GM23338 (cell line): ENCODE results near the gene MAFF. TPM values are rescaled to one million over a fixed set of nuclear protein-coding genes. Genes with fewer than 3 reads are reported as not detected.

Experiments used
- ATAC-seq: fragments of 200-7000 bp; cut with Tn5 transposase; 3 replicates; pipeline ENCODE4 v1.9.1; 2020
- DNase-seq: peaks from one replicate; pipeline ENCODE4 v3.0.0-alpha.2; 2015; ENCODE audit warnings: low spot score
- H2AFZ ChIP-seq: fragments of 200-600 bp; sonication (generic); 2 replicates; pipeline ENCODE4 v1.8.0; 2016; ENCODE audit warnings: antibody characterized with exemption, mild to moderate bottlenecking, moderate library complexity
- H3F3A ChIP-seq: fragments of 200-600 bp; sonication (generic); replicated peaks from 2 replicates; pipeline ENCODE4 v1.8.0; 2017; ENCODE audit warnings: antibody characterized with exemption, mixed run types, low read depth
- H3K27ac ChIP-seq: fragments of 200-600 bp; sonication (generic); 2 replicates; pipeline ENCODE4 v1.6.1; 2016; ENCODE audit warnings: low read depth
- H3K27me3 ChIP-seq: fragments of 200-600 bp; sonication (generic); 2 replicates; pipeline ENCODE4 v1.8.0; 2016; ENCODE audit warnings: mild to moderate bottlenecking, mixed run types, moderate library complexity; ENCODE audit not compliant: insufficient read depth
- H3K36me3 ChIP-seq: fragments of 200-600 bp; sonication (generic); 2 replicates; pipeline ENCODE4 v1.8.0; 2016; ENCODE audit warnings: mild to moderate bottlenecking; ENCODE audit not compliant: insufficient read depth
- H3K4me1 ChIP-seq: fragments of 200-600 bp; sonication (generic); 2 replicates; pipeline ENCODE4 v1.8.0; 2016; ENCODE audit warnings: mild to moderate bottlenecking, moderate library complexity; ENCODE audit not compliant: insufficient read depth
- H3K4me2 ChIP-seq: fragments of 200-600 bp; sonication (generic); 2 replicates; pipeline ENCODE4 v1.7.1; 2017; ENCODE audit warnings: mixed run types
- H3K4me3 ChIP-seq: fragments of 200-600 bp; sonication (generic); 2 replicates; pipeline ENCODE4 v1.6.1; 2016; ENCODE audit warnings: mixed run types
- H3K79me2 ChIP-seq: fragments of 200-600 bp; sonication (generic); replicated peaks from 2 replicates; pipeline ENCODE4 v1.8.0; 2017; ENCODE audit warnings: mild to moderate bottlenecking; ENCODE audit not compliant: insufficient read depth
- H3K9me2 ChIP-seq: fragments of 200-600 bp; sonication (generic); 2 replicates; pipeline ENCODE4 v1.8.0; 2017; ENCODE audit not compliant: insufficient read depth
- H4K20me1 ChIP-seq: fragments of 200-600 bp; sonication (generic); replicated peaks from 2 replicates; pipeline ENCODE4 v1.8.0; 2017; ENCODE audit warnings: mild to moderate bottlenecking; ENCODE audit not compliant: insufficient read depth
- H3K27ac Mint-ChIP-seq: 2 replicates; pipeline ENCODE4 v1.8.0; 2020; ENCODE audit warnings: inconsistent platforms, mild to moderate bottlenecking, moderate library complexity, mixed read lengths
- H3K27me3 Mint-ChIP-seq: 3 replicates; pipeline ENCODE4 v1.8.0; 2022; ENCODE audit warnings: low read depth, mild to moderate bottlenecking, moderate library complexity, mixed read lengths, inconsistent platforms; ENCODE audit not compliant: insufficient read depth, poor library complexity
- H3K36me3 Mint-ChIP-seq: 3 replicates; pipeline ENCODE4 v1.8.0; 2021; ENCODE audit warnings: low read depth, mild to moderate bottlenecking, inconsistent platforms, moderate library complexity, mixed read lengths
- H3K4me1 Mint-ChIP-seq: 3 replicates; pipeline ENCODE4 v1.8.0; 2020; ENCODE audit warnings: mild to moderate bottlenecking, inconsistent platforms, mixed read lengths
- H3K4me3 Mint-ChIP-seq: 3 replicates; pipeline ENCODE4 v1.8.0; 2021; ENCODE audit warnings: moderate library complexity, mild to moderate bottlenecking, inconsistent platforms, mixed read lengths
- H3K9me3 Mint-ChIP-seq: 3 replicates; pipeline ENCODE4 v1.8.0; 2020; ENCODE audit warnings: moderate library complexity, mild to moderate bottlenecking, inconsistent platforms, mixed read lengths
- EZH2phosphoT487 ChIP-seq: fragments of 200-600 bp; sonication (generic); IDR thresholded peaks from one replicate; pipeline ENCODE4 v1.8.1; 2018; ENCODE audit warnings: antibody characterized with exemption; ENCODE audit not compliant: unreplicated experiment
- JUNB ChIP-seq: IDR thresholded peaks from one replicate; pipeline ENCODE4 v1.6.1; 2016; ENCODE audit warnings: antibody characterized with exemption; ENCODE audit not compliant: unreplicated experiment
- ZNF331 ChIP-seq: fragments of 250-450 bp; sonication (Bioruptor Pico); IDR thresholded peaks from 2 replicates; pipeline ENCODE4 v1.5.0; 2020; ENCODE audit warnings: low read depth, mild to moderate bottlenecking, moderate library complexity
- polyA plus RNA-seq: library from polyadenylated mRNA; unstranded; fragments of >200 nt; fragmentation: Nextera tagmentation; extraction: Ambion mirVana; gene quantifications from 2 replicates; pipeline ENCODE4 v1.2.1, GENCODE V29; 2016
- total RNA-seq: library from RNA; depleted of rRNA; stranded (reverse); fragments of >200 nt; shearing (Covaris generic); gene quantifications from 2 replicates; pipeline ENCODE4 v1.2.3, GENCODE V29; 2014
- TF ChIP-seq, protein P1 (sequence below): fragments of 250-450 bp; sonication (Bioruptor Pico); IDR thresholded peaks from 2 replicates; pipeline ENCODE4 v1.5.0; 2020; ENCODE audit warnings: mild to moderate bottlenecking, moderate library complexity
- TF ChIP-seq, protein P2 (sequence below): IDR thresholded peaks from 2 replicates; pipeline ENCODE4 v1.6.1; 2016; ENCODE audit warnings: antibody characterized with exemption
- TF ChIP-seq, protein P3 (sequence below): IDR thresholded peaks from one replicate; pipeline ENCODE4 v1.6.1; 2018; ENCODE audit warnings: antibody characterized with exemption; ENCODE audit not compliant: unreplicated experiment

MAFF gene
- total and polyA plus RNA-seq, 2 experiments from 2014 or later = 2.2 to 8.9 TPM

DNA sequence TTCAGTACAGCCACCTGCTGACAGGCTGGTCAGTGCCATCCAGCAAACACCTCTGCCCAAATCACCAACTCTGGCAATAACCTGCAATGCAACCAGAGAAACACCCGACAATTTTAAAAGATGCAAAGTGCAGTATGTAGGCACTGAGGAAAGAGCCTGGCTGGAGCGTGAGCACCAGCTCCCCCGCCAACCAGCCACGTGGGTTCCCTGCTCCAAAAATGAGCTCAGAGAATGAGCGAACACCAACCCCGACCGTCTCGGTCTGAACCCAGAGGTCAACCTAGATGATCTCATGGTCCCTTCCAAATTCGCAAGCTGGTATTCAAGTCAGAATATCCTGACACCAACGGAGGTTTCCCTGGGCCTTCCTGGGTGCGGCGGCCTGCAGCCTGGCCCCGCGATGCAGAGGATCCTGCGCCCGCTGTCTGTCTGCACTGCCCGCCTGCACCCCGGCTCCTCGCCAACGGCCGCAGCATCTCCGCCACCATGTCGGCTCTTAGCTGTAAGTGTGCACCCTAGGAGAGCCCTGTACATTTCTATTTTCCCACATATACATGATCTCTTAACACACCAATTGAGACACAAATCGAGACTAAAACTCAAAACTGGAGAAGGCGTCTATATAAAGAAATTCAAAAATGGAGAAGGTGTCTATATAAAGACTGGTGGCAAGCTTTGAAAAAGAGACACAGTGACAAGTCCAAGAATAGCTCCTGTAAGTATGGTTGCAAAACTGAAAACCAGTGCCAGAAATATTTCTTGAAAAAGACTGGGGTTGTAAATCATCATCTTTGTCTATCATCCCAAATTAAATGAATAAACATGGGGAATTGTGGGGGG is 48.2 kb downstream of the MAFF start (continued):
- no peak for TF ChIP-seq EZH2phosphoT487
- TF ChIP-seq, protein P1, sequence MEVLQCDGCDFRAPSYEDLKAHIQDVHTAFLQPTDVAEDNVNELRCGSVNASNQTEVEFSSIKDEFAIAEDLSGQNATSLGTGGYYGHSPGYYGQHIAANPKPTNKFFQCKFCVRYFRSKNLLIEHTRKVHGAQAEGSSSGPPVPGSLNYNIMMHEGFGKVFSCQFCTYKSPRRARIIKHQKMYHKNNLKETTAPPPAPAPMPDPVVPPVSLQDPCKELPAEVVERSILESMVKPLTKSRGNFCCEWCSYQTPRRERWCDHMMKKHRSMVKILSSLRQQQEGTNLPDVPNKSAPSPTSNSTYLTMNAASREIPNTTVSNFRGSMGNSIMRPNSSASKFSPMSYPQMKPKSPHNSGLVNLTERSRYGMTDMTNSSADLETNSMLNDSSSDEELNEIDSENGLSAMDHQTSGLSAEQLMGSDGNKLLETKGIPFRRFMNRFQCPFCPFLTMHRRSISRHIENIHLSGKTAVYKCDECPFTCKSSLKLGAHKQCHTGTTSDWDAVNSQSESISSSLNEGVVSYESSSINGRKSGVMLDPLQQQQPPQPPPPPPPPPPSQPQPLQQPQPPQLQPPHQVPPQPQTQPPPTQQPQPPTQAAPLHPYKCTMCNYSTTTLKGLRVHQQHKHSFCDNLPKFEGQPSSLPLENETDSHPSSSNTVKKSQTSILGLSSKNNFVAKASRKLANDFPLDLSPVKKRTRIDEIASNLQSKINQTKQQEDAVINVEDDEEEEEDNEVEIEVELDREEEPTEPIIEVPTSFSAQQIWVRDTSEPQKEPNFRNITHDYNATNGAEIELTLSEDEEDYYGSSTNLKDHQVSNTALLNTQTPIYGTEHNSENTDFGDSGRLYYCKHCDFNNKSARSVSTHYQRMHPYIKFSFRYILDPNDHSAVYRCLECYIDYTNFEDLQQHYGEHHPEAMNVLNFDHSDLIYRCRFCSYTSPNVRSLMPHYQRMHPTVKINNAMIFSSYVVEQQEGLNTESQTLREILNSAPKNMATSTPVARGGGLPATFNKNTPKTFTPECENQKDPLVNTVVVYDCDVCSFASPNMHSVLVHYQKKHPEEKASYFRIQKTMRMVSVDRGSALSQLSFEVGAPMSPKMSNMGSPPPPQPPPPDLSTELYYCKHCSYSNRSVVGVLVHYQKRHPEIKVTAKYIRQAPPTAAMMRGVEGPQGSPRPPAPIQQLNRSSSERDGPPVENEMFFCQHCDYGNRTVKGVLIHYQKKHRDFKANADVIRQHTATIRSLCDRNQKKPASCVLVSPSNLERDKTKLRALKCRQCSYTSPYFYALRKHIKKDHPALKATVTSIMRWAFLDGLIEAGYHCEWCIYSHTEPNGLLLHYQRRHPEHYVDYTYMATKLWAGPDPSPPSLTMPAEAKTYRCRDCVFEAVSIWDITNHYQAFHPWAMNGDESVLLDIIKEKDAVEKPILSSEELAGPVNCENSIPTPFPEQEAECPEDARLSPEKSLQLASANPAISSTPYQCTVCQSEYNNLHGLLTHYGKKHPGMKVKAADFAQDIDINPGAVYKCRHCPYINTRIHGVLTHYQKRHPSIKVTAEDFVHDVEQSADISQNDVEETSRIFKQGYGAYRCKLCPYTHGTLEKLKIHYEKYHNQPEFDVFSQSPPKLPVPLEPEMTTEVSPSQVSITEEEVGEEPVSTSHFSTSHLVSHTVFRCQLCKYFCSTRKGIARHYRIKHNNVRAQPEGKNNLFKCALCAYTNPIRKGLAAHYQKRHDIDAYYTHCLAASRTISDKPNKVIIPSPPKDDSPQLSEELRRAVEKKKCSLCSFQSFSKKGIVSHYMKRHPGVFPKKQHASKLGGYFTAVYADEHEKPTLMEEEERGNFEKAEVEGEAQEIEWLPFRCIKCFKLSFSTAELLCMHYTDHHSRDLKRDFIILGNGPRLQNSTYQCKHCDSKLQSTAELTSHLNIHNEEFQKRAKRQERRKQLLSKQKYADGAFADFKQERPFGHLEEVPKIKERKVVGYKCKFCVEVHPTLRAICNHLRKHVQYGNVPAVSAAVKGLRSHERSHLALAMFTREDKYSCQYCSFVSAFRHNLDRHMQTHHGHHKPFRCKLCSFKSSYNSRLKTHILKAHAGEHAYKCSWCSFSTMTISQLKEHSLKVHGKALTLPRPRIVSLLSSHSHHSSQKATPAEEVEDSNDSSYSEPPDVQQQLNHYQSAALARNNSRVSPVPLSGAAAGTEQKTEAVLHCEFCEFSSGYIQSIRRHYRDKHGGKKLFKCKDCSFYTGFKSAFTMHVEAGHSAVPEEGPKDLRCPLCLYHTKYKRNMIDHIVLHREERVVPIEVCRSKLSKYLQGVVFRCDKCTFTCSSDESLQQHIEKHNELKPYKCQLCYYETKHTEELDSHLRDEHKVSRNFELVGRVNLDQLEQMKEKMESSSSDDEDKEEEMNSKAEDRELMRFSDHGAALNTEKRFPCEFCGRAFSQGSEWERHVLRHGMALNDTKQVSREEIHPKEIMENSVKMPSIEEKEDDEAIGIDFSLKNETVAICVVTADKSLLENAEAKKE = no peak

DNA sequence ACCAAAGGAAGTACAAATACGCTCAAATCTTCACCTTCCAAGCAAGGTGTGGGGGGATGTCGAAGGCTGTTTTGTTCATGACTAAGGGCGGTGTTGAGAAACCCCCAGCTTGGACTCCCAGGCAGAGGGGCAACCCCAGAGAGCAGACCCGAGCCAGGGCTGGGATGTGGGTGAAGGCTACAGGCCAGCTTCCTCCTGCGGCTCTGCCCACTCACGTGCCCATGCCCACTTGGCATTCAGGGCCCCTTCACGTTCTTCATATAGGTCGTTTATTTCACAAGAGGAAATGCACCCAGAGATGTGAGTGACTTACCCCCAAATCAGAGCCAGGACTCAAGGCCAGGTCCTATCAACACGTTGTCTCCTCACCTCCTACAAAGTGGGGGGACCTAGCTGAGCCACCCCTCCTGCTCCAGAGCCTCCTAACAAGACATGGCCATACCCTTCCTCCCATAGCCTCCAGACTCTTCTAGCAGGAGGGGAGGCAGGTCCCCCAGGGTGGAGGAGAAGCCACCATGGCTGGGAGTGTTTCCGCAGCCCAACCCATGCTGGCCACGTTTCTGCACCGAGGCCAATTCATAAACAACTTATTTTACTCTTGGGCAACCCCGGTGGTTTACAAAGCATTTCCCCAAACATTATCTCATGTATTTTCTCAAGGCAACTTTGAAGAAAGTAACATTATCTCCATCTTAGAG is 49.0 kb downstream of the MAFF start:
- ATAC-seq (no peak), DNase-seq (no peak)
- Mint-ChIP-seq H3K9me3 (no peaks in the 10 kb centered on the region), H3K4me1 (no peaks in the 10 kb centered on the region; the same call in 2 of the 3 replicates), H3K36me3 (peaks cover 19% of the 10 kb centered on the region), H3K27me3 (peaks cover 6% of the 10 kb centered on the region), H3K4me3 (no peak overlapping the region), H3K27ac (no peak overlapping the region)
- Histone ChIP-seq H3K36me3 (no peaks in the 10 kb centered on the region), H3K4me1 (no peaks in the 10 kb centered on the region), H3K27me3 (no peaks in the 10 kb centered on the region), H4K20me1 (peaks cover 29% of the 10 kb centered on the region), H3K9me2 (no peaks in the 10 kb centered on the region), H2AFZ (no peak overlapping the region), H3F3A (no peaks in the 10 kb centered on the region), H3K4me3 (no peak overlapping the region), H3K79me2 (peaks cover 77% of the 10 kb centered on the region), H3K4me2 (no peak overlapping the region), H3K27ac (peak overlapping the region; percentile 32; the same call in 1 of the 2 replicates)
- no peak for TF ChIP-seq EZH2phosphoT487
- TF ChIP-seq, protein P2, sequence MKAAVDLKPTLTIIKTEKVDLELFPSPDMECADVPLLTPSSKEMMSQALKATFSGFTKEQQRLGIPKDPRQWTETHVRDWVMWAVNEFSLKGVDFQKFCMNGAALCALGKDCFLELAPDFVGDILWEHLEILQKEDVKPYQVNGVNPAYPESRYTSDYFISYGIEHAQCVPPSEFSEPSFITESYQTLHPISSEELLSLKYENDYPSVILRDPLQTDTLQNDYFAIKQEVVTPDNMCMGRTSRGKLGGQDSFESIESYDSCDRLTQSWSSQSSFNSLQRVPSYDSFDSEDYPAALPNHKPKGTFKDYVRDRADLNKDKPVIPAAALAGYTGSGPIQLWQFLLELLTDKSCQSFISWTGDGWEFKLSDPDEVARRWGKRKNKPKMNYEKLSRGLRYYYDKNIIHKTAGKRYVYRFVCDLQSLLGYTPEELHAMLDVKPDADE = no peak
- TF ChIP-seq ZNF331 (CRISPR knock-in tag) = no peak
- TF ChIP-seq, protein P3, sequence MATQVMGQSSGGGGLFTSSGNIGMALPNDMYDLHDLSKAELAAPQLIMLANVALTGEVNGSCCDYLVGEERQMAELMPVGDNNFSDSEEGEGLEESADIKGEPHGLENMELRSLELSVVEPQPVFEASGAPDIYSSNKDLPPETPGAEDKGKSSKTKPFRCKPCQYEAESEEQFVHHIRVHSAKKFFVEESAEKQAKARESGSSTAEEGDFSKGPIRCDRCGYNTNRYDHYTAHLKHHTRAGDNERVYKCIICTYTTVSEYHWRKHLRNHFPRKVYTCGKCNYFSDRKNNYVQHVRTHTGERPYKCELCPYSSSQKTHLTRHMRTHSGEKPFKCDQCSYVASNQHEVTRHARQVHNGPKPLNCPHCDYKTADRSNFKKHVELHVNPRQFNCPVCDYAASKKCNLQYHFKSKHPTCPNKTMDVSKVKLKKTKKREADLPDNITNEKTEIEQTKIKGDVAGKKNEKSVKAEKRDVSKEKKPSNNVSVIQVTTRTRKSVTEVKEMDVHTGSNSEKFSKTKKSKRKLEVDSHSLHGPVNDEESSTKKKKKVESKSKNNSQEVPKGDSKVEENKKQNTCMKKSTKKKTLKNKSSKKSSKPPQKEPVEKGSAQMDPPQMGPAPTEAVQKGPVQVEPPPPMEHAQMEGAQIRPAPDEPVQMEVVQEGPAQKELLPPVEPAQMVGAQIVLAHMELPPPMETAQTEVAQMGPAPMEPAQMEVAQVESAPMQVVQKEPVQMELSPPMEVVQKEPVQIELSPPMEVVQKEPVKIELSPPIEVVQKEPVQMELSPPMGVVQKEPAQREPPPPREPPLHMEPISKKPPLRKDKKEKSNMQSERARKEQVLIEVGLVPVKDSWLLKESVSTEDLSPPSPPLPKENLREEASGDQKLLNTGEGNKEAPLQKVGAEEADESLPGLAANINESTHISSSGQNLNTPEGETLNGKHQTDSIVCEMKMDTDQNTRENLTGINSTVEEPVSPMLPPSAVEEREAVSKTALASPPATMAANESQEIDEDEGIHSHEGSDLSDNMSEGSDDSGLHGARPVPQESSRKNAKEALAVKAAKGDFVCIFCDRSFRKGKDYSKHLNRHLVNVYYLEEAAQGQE = no peak
- TF ChIP-seq JUNB = no peak
